SK-N-SH (cell line): ENCODE measurements around the gene CDKN1B. TPM values are rescaled to one million over a fixed set of nuclear protein-coding genes. Genes with fewer than 3 reads are reported as not detected.

Experiments used
- CTCF ChIA-PET: fragments of 300-600, 350-600 bp; formaldehyde crosslinking; extraction: SDS; loops from one replicate; lab custom pipeline; 2021; lab: Yijun Ruan, JAX
- POLR2A ChIA-PET: fragments of 350-600 bp; sonication (Branson Sonifier 250); formaldehyde crosslinking; extraction: SDS; loops from one replicate; lab custom pipeline; 2020; ENCODE audit warnings: antibody characterized with exemption, inconsistent platforms; lab: Yijun Ruan, JAX
- DNase-seq: peaks from one replicate; pipeline ENCODE4 v3.0.0; 2012
- H2AFZ ChIP-seq: fragments of 200-600 bp; sonication (generic); 2 replicates; pipeline ENCODE4 v1.8.1; 2016; ENCODE audit warnings: antibody characterized with exemption, mild to moderate bottlenecking, low read depth
- H3F3A ChIP-seq: fragments of 200-600 bp; sonication (generic); replicated peaks from 2 replicates; pipeline ENCODE3; 2016; ENCODE audit warnings: antibody characterized with exemption, mild to moderate bottlenecking; ENCODE audit not compliant: insufficient read depth
- H3K27ac ChIP-seq, 2 experiments: fragments of 200-500 bp in 1 of 2; fragments of 200-600 bp in 1 of 2; sonication (Bioruptor generic) in 1 of 2; sonication (generic), shearing (Covaris generic) in 1 of 2; 2 replicates each; pipeline versions ENCODE4 v1.5.1 to v1.6.1; 2014 to 2016; ENCODE audit warnings: low read depth in 2 of 2, inconsistent platforms in 1 of 2, low read length in 1 of 2, mild to moderate bottlenecking in 1 of 2, mixed read lengths in 1 of 2
- H3K27me3 ChIP-seq: fragments of 200-600 bp; sonication (generic), shearing (Covaris generic); 2 replicates; pipeline ENCODE4 v1.6.1; 2016; ENCODE audit warnings: mixed run types; ENCODE audit not compliant: insufficient read depth
- H3K36me3 ChIP-seq, 2 experiments: fragments of 200-500 bp in 1 of 2; fragments of 200-600 bp in 1 of 2; sonication (Bioruptor generic) in 1 of 2; sonication (generic) in 1 of 2; replicated peaks in 1 of 2; 2 replicates each; pipeline versions ENCODE3 to v1.5.1; 2014 to 2016; ENCODE audit warnings: low read length in 1 of 2, mild to moderate bottlenecking in 1 of 2; ENCODE audit not compliant: insufficient read depth in 2 of 2, control insufficient read depth in 1 of 2
- H3K4me1 ChIP-seq, 2 experiments: fragments of 200-500 bp in 1 of 2; fragments of 200-600 bp in 1 of 2; sonication (Bioruptor generic) in 1 of 2; sonication (generic), shearing (Covaris generic) in 1 of 2; 2 replicates each; pipeline versions ENCODE4 v1.5.1 to v1.6.1; 2014 to 2016; ENCODE audit warnings: low read depth in 1 of 2, low read length in 1 of 2, mixed run types in 1 of 2; ENCODE audit not compliant: insufficient read depth in 2 of 2, control insufficient read depth in 1 of 2
- H3K4me2 ChIP-seq: fragments of 200-600 bp; sonication (generic), shearing (Covaris generic); 2 replicates; pipeline ENCODE4 v1.6.1; 2017; ENCODE audit warnings: mixed run types
- H3K4me3 ChIP-seq, 2 experiments: fragments of 200-500 bp in 1 of 2; fragments of 200-600 bp in 1 of 2; sonication (Bioruptor generic) in 1 of 2; sonication (generic), shearing (Covaris generic) in 1 of 2; 2 replicates each; pipeline versions ENCODE4 v1.5.1 to v1.8.1; 2014 to 2016; ENCODE audit warnings: low read depth in 2 of 2, inconsistent platforms in 1 of 2, low read length in 1 of 2, mild to moderate bottlenecking in 1 of 2, mixed read lengths in 1 of 2, moderate library complexity in 1 of 2
- H3K79me2 ChIP-seq: fragments of 200-600 bp; sonication (generic); 2 replicates; pipeline ENCODE4 v1.8.1; 2017; ENCODE audit warnings: mild to moderate bottlenecking; ENCODE audit not compliant: insufficient read depth
- H3K9ac ChIP-seq: fragments of 200-600 bp; sonication (generic); 2 replicates; pipeline ENCODE4 v1.6.1; 2017; ENCODE audit warnings: mixed run types
- H3K9me2 ChIP-seq: fragments of 200-600 bp; sonication (generic); 2 replicates; pipeline ENCODE4 v1.6.1; 2017; ENCODE audit warnings: mixed run types
- H3K9me3 ChIP-seq: fragments of 200-600 bp; sonication (generic); 2 replicates; pipeline ENCODE4 v1.6.1; 2017; ENCODE audit warnings: mixed run types, mild to moderate bottlenecking, moderate library complexity
- H4K20me1 ChIP-seq: fragments of 200-600 bp; sonication (generic); 2 replicates; pipeline ENCODE4 v1.6.1; 2017; ENCODE audit warnings: mild to moderate bottlenecking, mixed run types; ENCODE audit not compliant: insufficient read depth
- CHD2 ChIP-seq: fragments of 150-350 bp; IDR thresholded peaks from 2 replicates; pipeline ENCODE4 v1.6.1; 2018; ENCODE audit warnings: low read length; ENCODE audit not compliant: partially characterized antibody
- ELF1 ChIP-seq: IDR thresholded peaks from 2 replicates; pipeline ENCODE4 v1.4.0; 2012
- FOXJ3 ChIP-seq: sonication (generic); formaldehyde crosslinking; IDR thresholded peaks from 2 replicates; pipeline ENCODE4 v1.5.1; 2020; ENCODE audit warnings: mild to moderate bottlenecking, missing genetic modification reagents
- NFIC ChIP-seq: IDR thresholded peaks from 2 replicates; pipeline ENCODE4 v1.4.0; 2012; ENCODE audit warnings: borderline replicate concordance
- POLR2AphosphoS5 ChIP-seq: IDR thresholded peaks from 2 replicates; pipeline ENCODE4 v1.6.1; 2012; ENCODE audit warnings: low read depth, low read length
- RAD21 ChIP-seq: IDR thresholded peaks from 2 replicates; pipeline ENCODE4 v1.6.1; 2012; ENCODE audit warnings: mild to moderate bottlenecking, low read length
- RCOR1 ChIP-seq: fragments of 150-350 bp; IDR thresholded peaks from 2 replicates; pipeline ENCODE4 v1.6.1; 2017; ENCODE audit warnings: antibody characterized with exemption, low read length
- RXRA ChIP-seq: IDR thresholded peaks from 2 replicates; pipeline ENCODE4 v1.4.0; 2012; ENCODE audit warnings: low read depth, mild to moderate bottlenecking, borderline replicate concordance
- SIN3A ChIP-seq: IDR thresholded peaks from 2 replicates; pipeline ENCODE4 v1.6.1; 2012; ENCODE audit warnings: low read depth, mild to moderate bottlenecking, low read length, moderate library complexity, borderline replicate concordance
- SMC3 ChIP-seq: IDR thresholded peaks from 2 replicates; pipeline ENCODE4 v1.6.1; 2012; ENCODE audit warnings: low read depth, low read length, improper control_type of control experiment
- TCF12 ChIP-seq: IDR thresholded peaks from 2 replicates; pipeline ENCODE4 v1.4.0; 2012
- TEAD4 ChIP-seq: IDR thresholded peaks from 2 replicates; pipeline ENCODE4 v1.4.0; 2012; ENCODE audit warnings: mild to moderate bottlenecking, borderline replicate concordance; ENCODE audit not compliant: insufficient read depth
- YY1 ChIP-seq: IDR thresholded peaks from 2 replicates; pipeline ENCODE4 v1.4.0; 2012; ENCODE audit warnings: low read depth, mild to moderate bottlenecking
- WGBS: methylation state at CpG from one replicate; pipeline ENCODE4 v1.1.6; 2017; ENCODE audit warnings: low lambda C conversion rate; 5-methylcytosine and 5-hydroxymethylcytosine counted together
- polyA plus RNA-seq, 3 experiments: library from polyadenylated mRNA; depleted of rRNA; stranded (reverse); fragments of >200 nt; gene quantifications; 2 replicates each; pipeline ENCODE4 v1.2.3, GENCODE V29; 2012
- TF ChIP-seq, protein P1 (sequence below): IDR thresholded peaks from 2 replicates; pipeline ENCODE4 v1.6.1; 2012; ENCODE audit warnings: mild to moderate bottlenecking, low read depth, low read length, moderate library complexity
- TF ChIP-seq, protein P2 (sequence below): IDR thresholded peaks from 2 replicates; pipeline ENCODE4; 2012
- TF ChIP-seq, protein P3 (sequence below): IDR thresholded peaks from 2 replicates; pipeline ENCODE4 v1.4.0; 2012; ENCODE audit warnings: low read depth, borderline replicate concordance

Gene CDKN1B
- polyA plus RNA-seq, 1 of the 3 experiments (the other 2 are of a cell fraction), result 9.2 TPM

DNA sequence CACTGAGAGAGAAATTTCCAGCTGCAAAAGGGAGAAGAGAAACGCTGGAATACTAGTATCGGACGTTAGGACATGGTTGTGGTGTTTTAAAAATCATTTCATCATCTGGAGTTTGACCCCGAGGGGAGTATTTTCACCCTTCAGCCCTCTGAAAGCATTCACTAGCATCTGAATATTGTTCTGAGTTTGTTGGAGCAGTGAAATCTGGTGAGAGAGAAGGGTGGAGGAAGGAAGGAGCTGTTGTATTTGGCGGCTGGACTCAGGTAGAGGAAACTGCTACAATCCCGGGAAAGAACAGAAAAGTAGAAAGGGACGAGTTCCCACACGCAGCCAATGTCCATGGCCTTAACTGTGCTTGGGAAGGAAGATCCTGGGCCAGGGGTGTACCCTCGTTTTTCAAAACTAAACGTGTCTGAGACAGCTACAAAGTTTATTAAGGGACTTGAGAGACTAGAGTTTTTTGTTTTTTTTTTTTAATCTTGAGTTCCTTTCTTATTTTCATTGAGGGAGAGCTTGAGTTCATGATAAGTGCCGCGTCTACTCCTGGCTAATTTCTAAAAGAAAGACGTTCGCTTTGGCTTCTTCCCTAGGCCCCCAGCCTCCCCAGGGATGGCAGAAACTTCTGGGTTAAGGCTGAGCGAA is 896 bp upstream of the CDKN1B start (continued):
- TF ChIP-seq, protein P1, sequence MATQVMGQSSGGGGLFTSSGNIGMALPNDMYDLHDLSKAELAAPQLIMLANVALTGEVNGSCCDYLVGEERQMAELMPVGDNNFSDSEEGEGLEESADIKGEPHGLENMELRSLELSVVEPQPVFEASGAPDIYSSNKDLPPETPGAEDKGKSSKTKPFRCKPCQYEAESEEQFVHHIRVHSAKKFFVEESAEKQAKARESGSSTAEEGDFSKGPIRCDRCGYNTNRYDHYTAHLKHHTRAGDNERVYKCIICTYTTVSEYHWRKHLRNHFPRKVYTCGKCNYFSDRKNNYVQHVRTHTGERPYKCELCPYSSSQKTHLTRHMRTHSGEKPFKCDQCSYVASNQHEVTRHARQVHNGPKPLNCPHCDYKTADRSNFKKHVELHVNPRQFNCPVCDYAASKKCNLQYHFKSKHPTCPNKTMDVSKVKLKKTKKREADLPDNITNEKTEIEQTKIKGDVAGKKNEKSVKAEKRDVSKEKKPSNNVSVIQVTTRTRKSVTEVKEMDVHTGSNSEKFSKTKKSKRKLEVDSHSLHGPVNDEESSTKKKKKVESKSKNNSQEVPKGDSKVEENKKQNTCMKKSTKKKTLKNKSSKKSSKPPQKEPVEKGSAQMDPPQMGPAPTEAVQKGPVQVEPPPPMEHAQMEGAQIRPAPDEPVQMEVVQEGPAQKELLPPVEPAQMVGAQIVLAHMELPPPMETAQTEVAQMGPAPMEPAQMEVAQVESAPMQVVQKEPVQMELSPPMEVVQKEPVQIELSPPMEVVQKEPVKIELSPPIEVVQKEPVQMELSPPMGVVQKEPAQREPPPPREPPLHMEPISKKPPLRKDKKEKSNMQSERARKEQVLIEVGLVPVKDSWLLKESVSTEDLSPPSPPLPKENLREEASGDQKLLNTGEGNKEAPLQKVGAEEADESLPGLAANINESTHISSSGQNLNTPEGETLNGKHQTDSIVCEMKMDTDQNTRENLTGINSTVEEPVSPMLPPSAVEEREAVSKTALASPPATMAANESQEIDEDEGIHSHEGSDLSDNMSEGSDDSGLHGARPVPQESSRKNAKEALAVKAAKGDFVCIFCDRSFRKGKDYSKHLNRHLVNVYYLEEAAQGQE, result no peak
- TF ChIP-seq RAD21 (no peak), NFIC (no peak), CHD2 (no peak), TEAD4 (no peak)
- TF ChIP-seq, protein P2, sequence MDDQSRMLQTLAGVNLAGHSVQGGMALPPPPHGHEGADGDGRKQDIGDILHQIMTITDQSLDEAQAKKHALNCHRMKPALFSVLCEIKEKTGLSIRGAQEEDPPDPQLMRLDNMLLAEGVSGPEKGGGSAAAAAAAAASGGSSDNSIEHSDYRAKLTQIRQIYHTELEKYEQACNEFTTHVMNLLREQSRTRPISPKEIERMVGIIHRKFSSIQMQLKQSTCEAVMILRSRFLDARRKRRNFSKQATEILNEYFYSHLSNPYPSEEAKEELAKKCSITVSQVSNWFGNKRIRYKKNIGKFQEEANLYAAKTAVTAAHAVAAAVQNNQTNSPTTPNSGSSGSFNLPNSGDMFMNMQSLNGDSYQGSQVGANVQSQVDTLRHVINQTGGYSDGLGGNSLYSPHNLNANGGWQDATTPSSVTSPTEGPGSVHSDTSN, result no peak

DNA sequence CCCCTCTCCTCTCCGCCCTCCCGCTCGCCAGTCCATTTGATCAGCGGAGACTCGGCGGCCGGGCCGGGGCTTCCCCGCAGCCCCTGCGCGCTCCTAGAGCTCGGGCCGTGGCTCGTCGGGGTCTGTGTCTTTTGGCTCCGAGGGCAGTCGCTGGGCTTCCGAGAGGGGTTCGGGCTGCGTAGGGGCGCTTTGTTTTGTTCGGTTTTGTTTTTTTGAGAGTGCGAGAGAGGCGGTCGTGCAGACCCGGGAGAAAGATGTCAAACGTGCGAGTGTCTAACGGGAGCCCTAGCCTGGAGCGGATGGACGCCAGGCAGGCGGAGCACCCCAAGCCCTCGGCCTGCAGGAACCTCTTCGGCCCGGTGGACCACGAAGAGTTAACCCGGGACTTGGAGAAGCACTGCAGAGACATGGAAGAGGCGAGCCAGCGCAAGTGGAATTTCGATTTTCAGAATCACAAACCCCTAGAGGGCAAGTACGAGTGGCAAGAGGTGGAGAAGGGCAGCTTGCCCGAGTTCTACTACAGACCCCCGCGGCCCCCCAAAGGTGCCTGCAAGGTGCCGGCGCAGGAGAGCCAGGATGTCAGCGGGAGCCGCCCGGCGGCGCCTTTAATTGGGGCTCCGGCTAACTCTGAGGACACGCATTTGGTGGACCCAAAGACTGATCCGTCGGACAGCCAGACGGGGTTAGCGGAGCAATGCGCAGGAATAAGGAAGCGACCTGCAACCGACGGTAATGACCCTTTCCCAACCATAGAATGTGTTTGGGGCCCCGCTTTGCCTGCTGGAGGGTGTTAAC is 615 bp downstream of the CDKN1B start:
- Histone ChIP-seq H3K9me2 (no peaks in the 10 kb centered on the region), H3K9me3 (no peaks in the 10 kb centered on the region), H3K27ac (peak overlapping the region; percentile 94 to 98), H3K36me3 (peaks cover 35 to 39% of the 10 kb centered on the region in 2 experiments), H3F3A (peaks cover 21% of the 10 kb centered on the region), H3K9ac (peak overlapping the region; percentile 99), H3K79me2 (peaks cover 56% of the 10 kb centered on the region), H3K4me3 (peak overlapping the region; percentile 67 to 81), H2AFZ (no peak overlapping the region), H4K20me1 (peaks cover 11% of the 10 kb centered on the region; the same call in 1 of the 2 replicates), H3K27me3 (no peaks in the 10 kb centered on the region), H3K4me2 (peak overlapping the region; percentile 99), H3K4me1 (peaks cover 29 to 37% of the 10 kb centered on the region in 2 experiments; a peak in 3 of 4 replicates)
- TF ChIP-seq ELF1 (no peak), YY1 (no peak), FOXJ3 (CRISPR knock-in tag) (0 out of 2 replicates have a peak, but pooled peaks have one; percentile 33), SMC3 (no peak), RCOR1 (no peak), TCF12 (no peak), RXRA (0 out of 2 replicates have a peak, but pooled peaks have one; percentile 3), RAD21 (no peak), POLR2AphosphoS5 (0 out of 2 replicates have a peak, but pooled peaks have one; percentile 3), SIN3A (no peak)
- TF ChIP-seq, protein P3, sequence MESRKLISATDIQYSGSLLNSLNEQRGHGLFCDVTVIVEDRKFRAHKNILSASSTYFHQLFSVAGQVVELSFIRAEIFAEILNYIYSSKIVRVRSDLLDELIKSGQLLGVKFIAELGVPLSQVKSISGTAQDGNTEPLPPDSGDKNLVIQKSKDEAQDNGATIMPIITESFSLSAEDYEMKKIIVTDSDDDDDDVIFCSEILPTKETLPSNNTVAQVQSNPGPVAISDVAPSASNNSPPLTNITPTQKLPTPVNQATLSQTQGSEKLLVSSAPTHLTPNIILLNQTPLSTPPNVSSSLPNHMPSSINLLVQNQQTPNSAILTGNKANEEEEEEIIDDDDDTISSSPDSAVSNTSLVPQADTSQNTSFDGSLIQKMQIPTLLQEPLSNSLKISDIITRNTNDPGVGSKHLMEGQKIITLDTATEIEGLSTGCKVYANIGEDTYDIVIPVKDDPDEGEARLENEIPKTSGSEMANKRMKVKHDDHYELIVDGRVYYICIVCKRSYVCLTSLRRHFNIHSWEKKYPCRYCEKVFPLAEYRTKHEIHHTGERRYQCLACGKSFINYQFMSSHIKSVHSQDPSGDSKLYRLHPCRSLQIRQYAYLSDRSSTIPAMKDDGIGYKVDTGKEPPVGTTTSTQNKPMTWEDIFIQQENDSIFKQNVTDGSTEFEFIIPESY, result no peak
- CTCF ChIA-PET, result interaction anchor here (0.7 to 2.7 kb wide), 5 partner anchors 19 to 360 kb away, joined by 3 to 15 read pairs (median 3); partner anchors contain the start of gene BORCS5
- WGBS, result 1% methylated on average over 33 of the region's 62 CpGs
- DNase-seq, result peak; percentile 61
- POLR2A ChIA-PET, result interaction anchor here (0.6 to 1.2 kb wide), 3 partner anchors 76 to 368 kb away, joined by 3 read pairs; partner anchors contain the start of gene MANSC1
